Skeletal muscle tissue (tissue), 5 donors: ENCODE data around the gene CDH20. TPM values are rescaled to one million over a fixed set of nuclear protein-coding genes. Genes with fewer than 3 reads are reported as not detected.

Experiments
- H3K27ac ChIP-seq: one replicate; pipeline ENCODE4 v1.7.0; 2013; ENCODE audit warnings: mild to moderate bottlenecking, low read depth, low read length, inconsistent platforms
- H3K27me3 ChIP-seq, 3 donors: one replicate each; pipeline ENCODE4 v1.7.0; 2013; ENCODE audit warnings: low read length in 3 of 3; ENCODE audit not compliant: control insufficient read depth in 3 of 3, insufficient read depth in 3 of 3
- H3K36me3 ChIP-seq, 3 donors: one replicate each; pipeline ENCODE4 v1.7.0; 2013; ENCODE audit warnings: low read length in 3 of 3; ENCODE audit not compliant: control insufficient read depth in 3 of 3, insufficient read depth in 3 of 3
- H3K4me1 ChIP-seq, 3 donors: one replicate each; pipeline ENCODE4 v1.7.0; 2013; ENCODE audit warnings: low read length in 3 of 3, mild to moderate bottlenecking in 3 of 3; ENCODE audit not compliant: control insufficient read depth in 3 of 3, insufficient read depth in 3 of 3
- H3K4me3 ChIP-seq, 3 donors: one replicate each; pipeline ENCODE4 v1.7.0; 2013; ENCODE audit warnings: low read length in 3 of 3
- H3K9ac ChIP-seq, 3 donors: one replicate each; pipeline ENCODE4 v1.7.0; 2013; ENCODE audit warnings: low read length in 3 of 3, mild to moderate bottlenecking in 3 of 3, moderate library complexity in 2 of 3, low read depth in 1 of 3
- H3K9me3 ChIP-seq, 3 donors: one replicate each; pipeline ENCODE4 v1.7.0; 2013; ENCODE audit warnings: low read length in 3 of 3; ENCODE audit not compliant: control insufficient read depth in 3 of 3
- small RNA-seq: library from RNA; depleted of rRNA; stranded (forward); fragments of <200 nt; gene quantifications from one replicate; pipeline ENCODE3, GENCODE V24; 2014
- total RNA-seq: library from RNA; depleted of rRNA; stranded (reverse); fragments of >200 nt; gene quantifications from one replicate; pipeline ENCODE4 v1.2.3, GENCODE V29; 2014
- donor health status: Osteomylitis.

The CDH20 gene
- total RNA-seq, 1 donor from 2014 or later, result 1.0 TPM

GRCh38 chr18:61596296-61596695 lies 263.1 kb downstream of the CDH20 start:
- Histone ChIP-seq H3K27ac (no peak overlapping the region), H3K4me1 (peaks cover 0 to 2% (median 0%) of the 10 kb centered on the region in 3 donors), H3K27me3 (no peaks in the 10 kb centered on the region), H3K9ac (no peak overlapping the region), H3K9me3 (no peaks in the 10 kb centered on the region), H3K36me3 (no peaks in the 10 kb centered on the region), H3K4me3 (no peak overlapping the region)

GRCh38 chr18:61597316-61597715 lies 264.1 kb downstream of the CDH20 start:
- H3K36me3 ChIP-seq, result no peaks in the 10 kb centered on the region
- H3K9me3 ChIP-seq, result no peaks in the 10 kb centered on the region
- H3K27ac ChIP-seq, result no peak overlapping the region
- H3K27me3 ChIP-seq, result no peaks in the 10 kb centered on the region
- no peak overlapping the region for H3K4me3 ChIP-seq
- H3K9ac ChIP-seq, result no peak overlapping the region
- H3K4me1 ChIP-seq, result peaks cover 0 to 2% (median 0%) of the 10 kb centered on the region in 3 donors

GRCh38 chr18:61600422-61600821 lies 267.2 kb downstream of the CDH20 start:
- Histone ChIP-seq H3K9me3 (no peaks in the 10 kb centered on the region), H3K9ac (no peak overlapping the region), H3K27ac (no peak overlapping the region), H3K4me1 (peaks cover 0 to 2% (median 0%) of the 10 kb centered on the region in 3 donors), H3K4me3 (no peak overlapping the region), H3K27me3 (no peaks in the 10 kb centered on the region), H3K36me3 (no peaks in the 10 kb centered on the region)

- Histone ChIP-seq H3K27me3 (no peaks in the 10 kb centered on the region), H3K9ac (no peak overlapping the region), H3K27ac (no peak overlapping the region), H3K4me1 (peaks cover 9 to 12% (median 9%) of the 10 kb centered on the region in 3 donors), H3K36me3 (no peaks in the 10 kb centered on the region), H3K4me3 (no peak overlapping the region), H3K9me3 (no peaks in the 10 kb centered on the region)
Measured at GRCh38 chr18:61602836-61603235, 269.6 kb downstream of the CDH20 start.

Small RNA genes within 50 kb of the gene (small RNA-seq; reads per million reads assigned to genes)
- gene RNU6-116P, result not detected
